H9 (cell line): ENCODE data around the gene TMCO4. TPM values are rescaled to one million over a fixed set of nuclear protein-coding genes. Genes with fewer than 3 reads are reported as not detected.

ENCODE experiments used
- DNase-seq: peaks from one replicate; pipeline ENCODE4 v3.0.0-alpha.2; 2017
- H2AFZ ChIP-seq: one replicate; pipeline ENCODE4 v1.6.1; 2013; ENCODE audit warnings: mild to moderate bottlenecking, low read length, control low read depth, moderate library complexity
- H2AK5ac ChIP-seq: 2 replicates; pipeline ENCODE4 v1.6.1; 2013; ENCODE audit warnings: low read length, control low read depth, mixed read lengths; ENCODE audit not compliant: insufficient read length
- H2BK120ac ChIP-seq: one replicate; pipeline ENCODE4 v1.6.1; 2013; ENCODE audit warnings: low read depth, mild to moderate bottlenecking, low read length, control low read depth, inconsistent platforms; ENCODE audit not compliant: poor library complexity, severe bottlenecking
- H2BK12ac ChIP-seq: 2 replicates; pipeline ENCODE4 v1.6.1; 2013; ENCODE audit warnings: low read length, control low read depth, mixed read lengths, low read depth; ENCODE audit not compliant: insufficient read length
- H2BK15ac ChIP-seq: 2 replicates; pipeline ENCODE4 v1.6.1; 2013; ENCODE audit warnings: low read depth, low read length, control low read depth
- H2BK20ac ChIP-seq: one replicate; pipeline ENCODE4 v1.6.1; 2013; ENCODE audit warnings: low read depth, mild to moderate bottlenecking, low read length, control low read depth, inconsistent platforms; ENCODE audit not compliant: poor library complexity, severe bottlenecking
- H2BK5ac ChIP-seq: 2 replicates; pipeline ENCODE4 v1.6.1; 2013; ENCODE audit warnings: low read length, control low read depth, mixed read lengths; ENCODE audit not compliant: insufficient read length
- H3K14ac ChIP-seq: 2 replicates; pipeline ENCODE4 v1.6.1; 2013; ENCODE audit warnings: low read length, control low read depth; ENCODE audit not compliant: insufficient read depth
- H3K18ac ChIP-seq: 2 replicates; pipeline ENCODE4 v1.6.1; 2013; ENCODE audit warnings: low read depth, mild to moderate bottlenecking, mixed read lengths, low read length, control low read depth; ENCODE audit not compliant: insufficient read length
- H3K23ac ChIP-seq: 2 replicates; pipeline ENCODE4 v1.6.1; 2013; ENCODE audit warnings: low read length, control low read depth, mixed read lengths, low read depth; ENCODE audit not compliant: insufficient read length
- H3K23me2 ChIP-seq: 2 replicates; pipeline ENCODE4 v1.6.1; 2013; ENCODE audit warnings: low read depth, mild to moderate bottlenecking, mixed read lengths, low read length, control low read depth; ENCODE audit not compliant: insufficient read length, poor library complexity, severe bottlenecking
- H3K27ac ChIP-seq: 2 replicates; pipeline ENCODE4 v1.5.1; 2013; ENCODE audit warnings: low read length, control low read depth, mixed read lengths, low read depth; ENCODE audit not compliant: insufficient read length
- H3K27me3 ChIP-seq: 2 replicates; pipeline ENCODE4 v1.6.1; 2013; ENCODE audit warnings: low read length, control low read depth, inconsistent platforms; ENCODE audit not compliant: insufficient read depth
- H3K4ac ChIP-seq: 2 replicates; pipeline ENCODE4 v1.6.1; 2013; ENCODE audit warnings: low read depth, mild to moderate bottlenecking, control low read depth, inconsistent platforms, low read length, moderate library complexity
- H3K4me1 ChIP-seq: 2 replicates; pipeline ENCODE4 v1.6.1; 2013; ENCODE audit warnings: low read length, control low read depth, inconsistent platforms; ENCODE audit not compliant: insufficient read depth
- H3K4me2 ChIP-seq: 2 replicates; pipeline ENCODE4 v1.6.1; 2013; ENCODE audit warnings: low read length, control low read depth, mixed read lengths; ENCODE audit not compliant: insufficient read length, insufficient read depth
- H3K56ac ChIP-seq: 2 replicates; pipeline ENCODE4 v1.6.1; 2013; ENCODE audit warnings: low read depth, mild to moderate bottlenecking, mixed read lengths, low read length, control low read depth; ENCODE audit not compliant: insufficient read length
- H3K79me1 ChIP-seq: 2 replicates; pipeline ENCODE4 v1.6.1; 2013; ENCODE audit warnings: low read depth, mild to moderate bottlenecking, moderate library complexity, low read length, control low read depth, inconsistent platforms; ENCODE audit not compliant: insufficient read depth, poor library complexity, severe bottlenecking
- H3K79me2 ChIP-seq: 2 replicates; pipeline ENCODE4 v1.6.1; 2013; ENCODE audit warnings: low read length, control low read depth, inconsistent platforms; ENCODE audit not compliant: insufficient read depth
- H3K9ac ChIP-seq: 2 replicates; pipeline ENCODE4 v1.6.1; 2013; ENCODE audit warnings: low read length, control low read depth, mixed read lengths; ENCODE audit not compliant: insufficient read length; ENCODE audit errors: extremely low read depth
- H3K9me3 ChIP-seq: one replicate; pipeline ENCODE4 v1.6.1; 2013; ENCODE audit warnings: low read depth, low read length, inconsistent platforms; ENCODE audit not compliant: control insufficient read depth
- H3T11ph ChIP-seq: one replicate; pipeline ENCODE4 v1.6.1; 2013; ENCODE audit warnings: mild to moderate bottlenecking, low read length, control low read depth, inconsistent platforms
- H4K20me1 ChIP-seq: one replicate; pipeline ENCODE4 v1.6.1; 2013; ENCODE audit not compliant: control insufficient read depth, insufficient read length, insufficient read depth
- H4K5ac ChIP-seq: 2 replicates; pipeline ENCODE4 v1.6.1; 2013; ENCODE audit warnings: low read depth, mild to moderate bottlenecking, mixed read lengths, low read length, control low read depth; ENCODE audit not compliant: insufficient read length
- H4K8ac ChIP-seq: replicated peaks from 2 replicates; pipeline ENCODE4 v1.6.1; 2013; ENCODE audit warnings: low read length, control low read depth, mixed read lengths, low read depth; ENCODE audit not compliant: insufficient read length
- H4K91ac ChIP-seq: 2 replicates; pipeline ENCODE4 v1.6.1; 2013; ENCODE audit warnings: low read depth, mild to moderate bottlenecking, moderate library complexity, mixed read lengths, low read length, control low read depth; ENCODE audit not compliant: insufficient read length
- H3K27ac Mint-ChIP-seq, 3 experiments: 2 replicates in 2 of 3; 3 replicates in 1 of 3; pipeline ENCODE4 v1.8.0; 2020 to 2021; ENCODE audit warnings: mixed read lengths in 3 of 3, mild to moderate bottlenecking in 1 of 3, moderate library complexity in 1 of 3
- H3K27me3 Mint-ChIP-seq: 2 replicates; pipeline ENCODE4 v1.8.0; 2021; ENCODE audit warnings: low read depth, mild to moderate bottlenecking, moderate library complexity, mixed read lengths
- H3K36me3 Mint-ChIP-seq, 3 experiments: 2 replicates in 2 of 3; 3 replicates in 1 of 3; pipeline ENCODE4 v1.8.0; 2020 to 2021; ENCODE audit warnings: low read depth in 3 of 3, mixed read lengths in 3 of 3; ENCODE audit not compliant: insufficient read depth in 1 of 3
- H3K4me1 Mint-ChIP-seq, 2 experiments: 2 replicates each; pipeline ENCODE4 v1.8.0; 2020; ENCODE audit warnings: mixed read lengths in 2 of 2
- H3K4me3 Mint-ChIP-seq, 2 experiments: 2 replicates in 1 of 2; 3 replicates in 1 of 2; pipeline ENCODE4 v1.8.0; 2020 to 2021; ENCODE audit warnings: mild to moderate bottlenecking in 2 of 2, mixed read lengths in 2 of 2, moderate library complexity in 1 of 2
- H3K9me3 Mint-ChIP-seq, 2 experiments: 2 replicates in 1 of 2; 3 replicates in 1 of 2; pipeline ENCODE4 v1.8.0; 2020; ENCODE audit warnings: mild to moderate bottlenecking in 2 of 2, mixed read lengths in 2 of 2, moderate library complexity in 1 of 2
- WGBS: extraction: QIAGEN DNeasy Blood & Tissue Kit; methylation state at CpG from one replicate; pipeline ENCODE4 v1.1.7; 2013; ENCODE audit warnings: missing lambda C conversion rate, low lambda C conversion rate, mixed read lengths; ENCODE audit not compliant: insufficient read length; ENCODE audit errors: extremely low coverage; 5-methylcytosine and 5-hydroxymethylcytosine counted together
- total RNA-seq: library from RNA; stranded (reverse); gene quantifications from 2 replicates; pipeline ENCODE4 v1.2.1, GENCODE V29; 2021
- TF ChIP-seq, protein P1 (sequence below): fragments of 200-600 bp; sonication (generic); conservative IDR thresholded peaks from 3 replicates; pipeline ENCODE4 v1.8.0; 2021; ENCODE audit warnings: antibody characterized with exemption, mild to moderate bottlenecking

TMCO4 gene
- total RNA-seq, 1 experiment from 2014 or later: 4.0 TPM

DNA sequence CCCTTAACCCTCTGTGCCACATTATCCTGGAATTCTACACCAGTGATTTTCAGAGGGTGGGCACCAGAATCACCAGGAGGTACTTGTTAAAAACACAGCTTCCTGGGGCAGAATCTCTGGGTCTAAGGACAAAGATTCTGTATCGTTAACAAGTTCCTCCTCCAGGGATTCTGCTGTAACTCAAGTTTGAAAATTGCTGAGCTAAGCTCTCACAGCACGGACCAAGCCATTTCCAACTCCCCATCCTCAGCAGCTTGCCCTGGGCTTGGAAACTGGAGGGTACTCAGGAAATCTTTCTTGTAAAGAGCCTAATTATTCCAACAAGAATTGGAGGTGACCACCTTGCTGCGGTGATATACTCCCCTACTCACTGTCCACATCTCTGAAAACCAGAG is 48.8 kb downstream of the TMCO4 start:
- WGBS: no CpG with 5 or more reads among the region's 3 CpGs
- Histone ChIP-seq H2AK5ac (no peak overlapping the region), H3K27me3 (no peaks in the 10 kb centered on the region), H3K56ac (no peak overlapping the region), H3T11ph (no peak overlapping the region), H2AFZ (no peak overlapping the region), H3K4me2 (no peak overlapping the region), H3K79me1 (no peaks in the 10 kb centered on the region), H2BK5ac (no peak overlapping the region), H4K91ac (no peak overlapping the region), H4K20me1 (no peaks in the 10 kb centered on the region), H3K14ac (no peak overlapping the region), H3K9me3 (no peaks in the 10 kb centered on the region), H2BK20ac (no peak overlapping the region), H3K23ac (no peak overlapping the region), H2BK15ac (no peak overlapping the region), H3K23me2 (no peaks in the 10 kb centered on the region), H3K27ac (no peak overlapping the region), H3K4me1 (no peaks in the 10 kb centered on the region), H3K79me2 (no peaks in the 10 kb centered on the region), H3K9ac (no peak overlapping the region), H2BK12ac (no peak overlapping the region), H4K5ac (no peak overlapping the region), H3K18ac (no peak overlapping the region), H3K4ac (no peak overlapping the region), H4K8ac (no peak overlapping the region), H2BK120ac (no peak overlapping the region)
- H3K27ac Mint-ChIP-seq: no peak overlapping the region
- TF ChIP-seq, protein P1, sequence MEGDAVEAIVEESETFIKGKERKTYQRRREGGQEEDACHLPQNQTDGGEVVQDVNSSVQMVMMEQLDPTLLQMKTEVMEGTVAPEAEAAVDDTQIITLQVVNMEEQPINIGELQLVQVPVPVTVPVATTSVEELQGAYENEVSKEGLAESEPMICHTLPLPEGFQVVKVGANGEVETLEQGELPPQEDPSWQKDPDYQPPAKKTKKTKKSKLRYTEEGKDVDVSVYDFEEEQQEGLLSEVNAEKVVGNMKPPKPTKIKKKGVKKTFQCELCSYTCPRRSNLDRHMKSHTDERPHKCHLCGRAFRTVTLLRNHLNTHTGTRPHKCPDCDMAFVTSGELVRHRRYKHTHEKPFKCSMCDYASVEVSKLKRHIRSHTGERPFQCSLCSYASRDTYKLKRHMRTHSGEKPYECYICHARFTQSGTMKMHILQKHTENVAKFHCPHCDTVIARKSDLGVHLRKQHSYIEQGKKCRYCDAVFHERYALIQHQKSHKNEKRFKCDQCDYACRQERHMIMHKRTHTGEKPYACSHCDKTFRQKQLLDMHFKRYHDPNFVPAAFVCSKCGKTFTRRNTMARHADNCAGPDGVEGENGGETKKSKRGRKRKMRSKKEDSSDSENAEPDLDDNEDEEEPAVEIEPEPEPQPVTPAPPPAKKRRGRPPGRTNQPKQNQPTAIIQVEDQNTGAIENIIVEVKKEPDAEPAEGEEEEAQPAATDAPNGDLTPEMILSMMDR: no peak
- no peak overlapping the region for H3K4me3 Mint-ChIP-seq
- peaks cover 1% of the 10 kb centered on the region for H3K27me3 Mint-ChIP-seq
- no peaks in the 10 kb centered on the region for H3K4me1 Mint-ChIP-seq
- DNase-seq: no peak
- H3K36me3 Mint-ChIP-seq: no peaks in the 10 kb centered on the region
- H3K9me3 Mint-ChIP-seq: no peaks in the 10 kb centered on the region
